ENCODE measurements around the gene GPATCH2L. TPM values are rescaled to one million over a fixed set of nuclear protein-coding genes. Genes with fewer than 3 reads are reported as not detected.

Gene GPATCH2L
- total and polyA plus RNA-seq, 2 donors, result 8.8 to 24.4 TPM

DNA sequence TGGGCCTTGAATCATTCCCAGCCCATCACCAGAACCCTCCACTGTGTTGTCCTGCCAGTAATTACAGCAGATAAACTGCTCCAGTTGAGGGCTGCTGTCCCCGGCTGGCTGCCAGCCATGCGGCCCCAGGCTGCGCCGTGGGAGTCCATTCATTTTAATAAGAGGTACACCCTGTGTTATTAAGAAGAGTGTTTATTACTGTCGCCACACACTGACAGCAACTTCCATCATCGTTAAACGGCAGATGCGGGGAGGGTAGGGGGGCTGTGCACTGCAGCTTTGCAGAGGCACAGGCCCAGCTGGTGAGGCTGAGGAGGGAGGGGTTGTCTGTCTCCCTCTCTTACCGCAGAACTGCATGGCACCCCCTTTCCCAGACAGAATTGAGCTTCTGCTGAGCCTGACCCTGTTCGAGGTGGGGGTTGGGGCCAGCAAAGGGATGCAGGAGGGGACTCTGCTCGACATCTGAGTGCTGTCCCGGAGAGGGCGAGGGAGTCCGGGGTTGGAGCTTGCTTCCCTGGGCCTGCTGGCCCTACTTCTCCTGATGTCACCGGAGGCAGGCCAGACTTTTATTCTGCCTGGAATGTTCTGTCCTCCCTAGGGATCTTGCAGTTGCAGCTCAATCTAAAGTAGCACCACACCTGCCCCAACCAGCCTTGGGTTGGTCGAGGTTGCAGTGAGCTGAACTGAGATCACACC lies 33.8 kb upstream of the GPATCH2L start:
- Histone ChIP-seq H3K36me3 (ENCODE audit: control insufficient read depth in 2 of 2, insufficient read depth in 2 of 2, low read length in 1 of 2) (no peaks in the 10 kb centered on the region), H3K9me3 (ENCODE audit: control insufficient read depth in 2 of 2, insufficient read depth in 1 of 2, low read length in 1 of 2) (no peaks in the 10 kb centered on the region), H3K4me1 (ENCODE audit: control insufficient read depth in 2 of 2, insufficient read depth in 2 of 2, low read length in 2 of 2) (no peaks in the 10 kb centered on the region), H3K27ac (ENCODE audit: low read depth in 1 of 2, low read length in 1 of 2) (no peak overlapping the region), H3K4me3 (ENCODE audit: low read length in 2 of 2) (no peak overlapping the region), H3K27me3 (ENCODE audit: control insufficient read depth in 2 of 2, insufficient read depth in 1 of 2, low read length in 1 of 2) (peaks cover 0 to 4% of the 10 kb centered on the region in 2 donors)
- no peak for DNase-seq (ENCODE audit: low read depth in 6 of 9, low spot score in 9 of 9)
- 82% methylated on average over 16 of the region's 16 CpGs for WGBS

DNA sequence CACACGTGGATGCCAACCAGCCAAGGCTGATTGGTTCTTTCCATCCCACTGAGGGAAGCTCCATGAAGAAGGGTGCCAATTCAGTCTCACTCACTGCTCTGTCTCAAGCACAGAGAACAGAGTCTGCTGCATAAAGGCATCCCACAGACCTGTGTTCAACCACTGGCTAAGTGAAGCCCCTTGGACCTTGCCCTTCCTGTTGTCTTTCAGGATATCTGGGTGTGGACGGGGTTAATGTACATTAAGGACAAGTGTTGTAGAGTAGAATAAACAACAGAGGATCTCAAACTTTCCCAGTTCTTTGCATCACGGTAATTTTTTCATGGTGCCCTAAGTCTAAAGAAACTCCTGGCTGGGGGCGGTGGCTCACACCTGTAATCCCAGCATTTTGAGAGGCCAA lies 33.1 kb upstream of the GPATCH2L start:
- no peaks in the 10 kb centered on the region for H3K36me3 ChIP-seq (ENCODE audit: control insufficient read depth in 2 of 2, insufficient read depth in 2 of 2, low read length in 1 of 2)
- H3K9me3 ChIP-seq (ENCODE audit: control insufficient read depth in 2 of 2, insufficient read depth in 1 of 2, low read length in 1 of 2), result no peaks in the 10 kb centered on the region
- H3K27me3 ChIP-seq (ENCODE audit: control insufficient read depth in 2 of 2, insufficient read depth in 1 of 2, low read length in 1 of 2), result no peaks in the 10 kb centered on the region
- H3K27ac ChIP-seq (ENCODE audit: low read depth in 1 of 2, low read length in 1 of 2), result no peak overlapping the region
- no peaks in the 10 kb centered on the region for H3K4me1 ChIP-seq (ENCODE audit: control insufficient read depth in 2 of 2, insufficient read depth in 2 of 2, low read length in 2 of 2)
- 92% methylated on average over 4 of the region's 4 CpGs for WGBS
- DNase-seq (ENCODE audit: low read depth in 6 of 9, low spot score in 9 of 9), result no peak
- H3K4me3 ChIP-seq (ENCODE audit: low read length in 2 of 2), result no peak overlapping the region

DNA sequence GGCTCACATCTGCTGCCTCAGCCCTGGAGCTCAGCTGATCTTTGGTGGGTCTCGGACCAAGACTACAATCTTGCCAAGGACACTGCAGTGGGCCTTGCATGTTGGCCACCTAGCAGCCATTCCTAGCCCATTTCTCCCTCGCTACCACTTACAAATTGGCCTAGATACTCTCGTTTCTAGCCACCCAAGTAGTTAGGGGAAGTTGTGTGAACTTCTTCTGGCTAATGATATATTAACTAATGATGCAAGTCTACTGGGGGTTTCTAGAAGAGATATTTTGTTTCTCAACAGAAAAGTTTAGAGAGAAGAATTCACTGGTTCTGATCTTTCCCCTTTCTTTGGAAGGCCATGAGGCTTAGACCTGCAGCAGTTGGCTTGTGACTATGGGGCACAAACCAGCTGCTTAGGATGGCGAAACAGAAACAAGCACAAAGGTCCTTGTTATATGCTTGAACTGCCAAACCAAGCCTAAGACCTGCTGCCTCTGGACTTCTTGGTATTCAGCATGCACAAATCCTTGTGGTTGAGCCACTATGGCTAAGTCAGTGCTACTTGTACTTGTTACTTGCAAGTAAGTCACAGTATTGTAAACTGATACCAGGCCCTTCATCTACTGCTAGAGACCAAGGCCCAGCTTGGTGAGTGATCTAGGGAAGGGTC lies 30.5 kb upstream of the GPATCH2L start:
- no peak for DNase-seq (ENCODE audit: low read depth in 6 of 9, low spot score in 9 of 9)
- Histone ChIP-seq H3K9me3 (ENCODE audit: control insufficient read depth in 2 of 2, insufficient read depth in 1 of 2, low read length in 1 of 2) (no peaks in the 10 kb centered on the region), H3K27ac (ENCODE audit: low read depth in 1 of 2, low read length in 1 of 2) (no peak overlapping the region), H3K4me3 (ENCODE audit: low read length in 2 of 2) (no peak overlapping the region), H3K27me3 (ENCODE audit: control insufficient read depth in 2 of 2, insufficient read depth in 1 of 2, low read length in 1 of 2) (no peaks in the 10 kb centered on the region), H3K4me1 (ENCODE audit: control insufficient read depth in 2 of 2, insufficient read depth in 2 of 2, low read length in 2 of 2) (no peaks in the 10 kb centered on the region), H3K36me3 (ENCODE audit: control insufficient read depth in 2 of 2, insufficient read depth in 2 of 2, low read length in 1 of 2) (no peaks in the 10 kb centered on the region)
- 93% methylated on average over 4 of the region's 4 CpGs for WGBS

DNA sequence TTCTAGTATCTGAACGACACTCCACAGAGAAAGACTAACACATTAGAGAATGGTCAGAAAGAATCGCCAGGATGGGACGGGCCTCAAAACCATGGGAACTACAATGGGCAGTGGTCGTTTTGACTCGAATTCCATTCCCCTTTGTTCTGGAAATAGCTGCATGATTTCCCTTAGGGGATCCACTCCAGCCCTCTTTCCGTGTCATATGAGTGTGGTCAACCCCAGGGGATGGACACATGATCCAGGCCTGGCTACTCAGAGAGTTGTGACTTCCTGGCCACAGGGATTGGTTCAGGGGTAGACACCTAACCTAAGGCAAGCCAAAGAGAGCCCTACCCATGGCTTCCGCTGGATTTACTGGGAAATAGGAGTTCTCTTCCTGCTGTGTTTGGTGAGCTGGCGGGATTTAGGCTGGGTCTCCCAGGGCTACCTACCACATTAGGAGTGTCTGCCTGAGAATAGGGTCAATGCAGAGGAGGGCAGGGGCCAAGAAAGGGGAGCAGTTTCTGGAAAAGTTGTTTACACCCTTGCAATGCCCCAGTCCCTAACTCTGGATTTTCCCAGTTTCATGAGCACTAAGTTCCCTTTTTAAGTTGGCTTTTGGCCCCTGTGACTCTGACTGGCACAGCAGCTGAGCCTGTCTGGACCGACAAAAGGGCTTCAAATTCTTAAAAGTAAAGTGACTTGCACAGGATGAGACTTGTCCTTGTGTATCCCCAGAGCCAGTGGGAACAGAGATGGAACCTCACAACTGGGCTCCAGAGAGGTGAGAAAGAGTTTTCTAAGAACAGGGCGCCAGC lies 28.1 kb upstream of the GPATCH2L start:
- no peaks in the 10 kb centered on the region for H3K27me3 ChIP-seq (ENCODE audit: control insufficient read depth in 2 of 2, insufficient read depth in 1 of 2, low read length in 1 of 2)
- DNase-seq (ENCODE audit: low read depth in 6 of 9, low spot score in 9 of 9), result no peak
- no peaks in the 10 kb centered on the region for H3K36me3 ChIP-seq (ENCODE audit: control insufficient read depth in 2 of 2, insufficient read depth in 2 of 2, low read length in 1 of 2)
- no peak overlapping the region for H3K4me3 ChIP-seq (ENCODE audit: low read length in 2 of 2)
- H3K4me1 ChIP-seq (ENCODE audit: control insufficient read depth in 2 of 2, insufficient read depth in 2 of 2, low read length in 2 of 2), result no peaks in the 10 kb centered on the region
- no peaks in the 10 kb centered on the region for H3K9me3 ChIP-seq (ENCODE audit: control insufficient read depth in 2 of 2, insufficient read depth in 1 of 2, low read length in 1 of 2)
- H3K27ac ChIP-seq (ENCODE audit: low read depth in 1 of 2, low read length in 1 of 2), result no peak overlapping the region
- WGBS, result 82% methylated on average over 10 of the region's 10 CpGs

DNA sequence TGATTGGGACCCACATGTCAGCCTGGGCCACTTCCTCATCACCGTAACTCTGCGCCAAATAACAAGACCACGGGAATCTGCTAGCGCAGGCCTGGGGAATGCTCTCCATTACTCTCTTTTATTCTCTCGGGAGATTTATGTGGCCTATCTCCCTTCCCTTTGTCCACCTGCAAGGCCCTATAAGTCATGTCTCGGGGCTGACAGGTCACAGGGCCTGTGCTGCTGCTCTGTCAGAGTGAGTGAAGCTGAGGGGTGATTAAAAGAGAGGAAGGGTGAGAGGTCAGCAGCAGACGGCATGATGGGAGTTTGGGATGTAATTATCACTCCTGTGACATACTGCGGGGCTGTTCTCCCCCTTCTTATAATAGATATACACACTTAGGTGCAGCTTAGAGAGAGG lies 26.2 kb upstream of the GPATCH2L start:
- Histone ChIP-seq H3K27me3 (ENCODE audit: control insufficient read depth in 2 of 2, insufficient read depth in 1 of 2, low read length in 1 of 2) (peaks cover 2 to 7% of the 10 kb centered on the region in 2 donors), H3K4me3 (ENCODE audit: low read length in 2 of 2) (no peak overlapping the region), H3K27ac (ENCODE audit: low read depth in 1 of 2, low read length in 1 of 2) (no peak overlapping the region), H3K9me3 (ENCODE audit: control insufficient read depth in 2 of 2, insufficient read depth in 1 of 2, low read length in 1 of 2) (no peaks in the 10 kb centered on the region), H3K4me1 (ENCODE audit: control insufficient read depth in 2 of 2, insufficient read depth in 2 of 2, low read length in 2 of 2) (no peaks in the 10 kb centered on the region), H3K36me3 (ENCODE audit: control insufficient read depth in 2 of 2, insufficient read depth in 2 of 2, low read length in 1 of 2) (no peaks in the 10 kb centered on the region)
- WGBS, result 87% methylated on average over 8 of the region's 8 CpGs
- no peak for DNase-seq (ENCODE audit: low read depth in 6 of 9, low spot score in 9 of 9)

DNA sequence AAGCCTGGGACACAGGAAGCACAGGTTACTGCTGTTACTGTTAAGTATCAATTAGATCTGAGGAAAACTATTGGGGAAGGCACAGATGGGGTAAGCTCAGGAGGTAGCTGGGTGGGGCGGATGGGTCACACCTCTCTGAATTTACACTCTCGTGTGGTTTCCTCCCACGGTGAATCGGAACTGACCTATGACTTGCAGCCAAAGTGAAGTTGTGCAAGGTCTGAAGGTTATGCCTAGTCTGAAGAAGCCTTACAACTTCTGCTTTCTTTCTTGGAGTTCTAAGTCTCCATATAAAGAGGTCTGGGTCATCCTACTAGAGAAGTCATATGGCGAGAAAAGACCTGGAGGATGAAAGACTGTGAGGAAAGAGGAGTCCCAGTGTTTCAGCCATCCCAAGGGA lies 25.6 kb upstream of the GPATCH2L start:
- DNase-seq (ENCODE audit: low read depth in 6 of 9, low spot score in 9 of 9), result no peak

DNA sequence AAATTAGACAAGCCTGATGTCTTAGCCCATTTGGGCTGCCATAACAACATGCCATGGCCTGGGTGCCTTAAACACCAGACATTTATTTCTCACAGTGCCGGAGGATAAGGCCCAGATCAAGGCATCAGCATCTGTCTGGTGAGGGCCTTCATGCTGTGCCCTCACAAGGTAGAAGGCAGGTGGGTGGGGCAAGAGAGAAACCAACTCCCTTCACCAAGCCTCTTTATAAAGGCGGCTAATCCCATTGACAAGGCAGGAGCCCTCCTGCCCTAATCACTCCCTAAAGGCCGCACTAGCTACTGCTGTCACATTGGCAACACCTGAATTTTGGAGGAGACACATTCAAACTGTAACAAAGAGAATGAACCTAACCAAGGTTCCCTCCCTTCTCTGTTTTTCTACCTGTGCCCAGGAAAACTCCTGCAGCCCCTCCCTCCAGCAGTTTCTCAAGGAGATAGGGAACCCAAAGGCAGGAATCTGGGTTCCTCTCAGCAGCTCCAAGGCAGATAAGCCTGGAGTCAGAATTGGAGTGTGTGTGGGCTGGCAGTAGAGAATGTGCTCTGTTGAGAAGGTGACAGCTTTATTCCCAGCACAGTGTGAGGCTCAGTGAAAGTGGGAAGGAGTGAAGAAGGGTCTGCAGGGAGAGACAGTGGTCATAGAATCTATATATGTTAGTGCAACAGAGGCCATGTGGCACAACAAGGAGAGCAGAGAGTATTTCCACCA lies 21.7 kb upstream of the GPATCH2L start:
- Histone ChIP-seq H3K27me3 (ENCODE audit: control insufficient read depth in 2 of 2, insufficient read depth in 1 of 2, low read length in 1 of 2) (peaks cover 2 to 34% of the 10 kb centered on the region in 2 donors), H3K9me3 (ENCODE audit: control insufficient read depth in 2 of 2, insufficient read depth in 1 of 2, low read length in 1 of 2) (no peaks in the 10 kb centered on the region), H3K4me3 (ENCODE audit: low read length in 2 of 2) (no peak overlapping the region), H3K36me3 (ENCODE audit: control insufficient read depth in 2 of 2, insufficient read depth in 2 of 2, low read length in 1 of 2) (no peaks in the 10 kb centered on the region), H3K4me1 (ENCODE audit: control insufficient read depth in 2 of 2, insufficient read depth in 2 of 2, low read length in 2 of 2) (no peaks in the 10 kb centered on the region), H3K27ac (ENCODE audit: low read depth in 1 of 2, low read length in 1 of 2) (no peak overlapping the region)
- 59% methylated on average over 3 of the region's 3 CpGs for WGBS
- DNase-seq (ENCODE audit: low read depth in 6 of 9, low spot score in 9 of 9), result no peak

More for the DNA sequence above, 25.6 kb upstream of the GPATCH2L start:
- Histone ChIP-seq H3K4me1 (ENCODE audit: control insufficient read depth in 2 of 2, insufficient read depth in 2 of 2, low read length in 2 of 2) (no peaks in the 10 kb centered on the region), H3K27me3 (ENCODE audit: control insufficient read depth in 2 of 2, insufficient read depth in 1 of 2, low read length in 1 of 2) (peaks cover 2 to 13% of the 10 kb centered on the region in 2 donors), H3K9me3 (ENCODE audit: control insufficient read depth in 2 of 2, insufficient read depth in 1 of 2, low read length in 1 of 2) (no peaks in the 10 kb centered on the region), H3K27ac (ENCODE audit: low read depth in 1 of 2, low read length in 1 of 2) (no peak overlapping the region), H3K4me3 (ENCODE audit: low read length in 2 of 2) (no peak overlapping the region), H3K36me3 (ENCODE audit: control insufficient read depth in 2 of 2, insufficient read depth in 2 of 2, low read length in 1 of 2) (no peaks in the 10 kb centered on the region)
- WGBS, result 76% methylated on average over 5 of the region's 5 CpGs

DNA sequence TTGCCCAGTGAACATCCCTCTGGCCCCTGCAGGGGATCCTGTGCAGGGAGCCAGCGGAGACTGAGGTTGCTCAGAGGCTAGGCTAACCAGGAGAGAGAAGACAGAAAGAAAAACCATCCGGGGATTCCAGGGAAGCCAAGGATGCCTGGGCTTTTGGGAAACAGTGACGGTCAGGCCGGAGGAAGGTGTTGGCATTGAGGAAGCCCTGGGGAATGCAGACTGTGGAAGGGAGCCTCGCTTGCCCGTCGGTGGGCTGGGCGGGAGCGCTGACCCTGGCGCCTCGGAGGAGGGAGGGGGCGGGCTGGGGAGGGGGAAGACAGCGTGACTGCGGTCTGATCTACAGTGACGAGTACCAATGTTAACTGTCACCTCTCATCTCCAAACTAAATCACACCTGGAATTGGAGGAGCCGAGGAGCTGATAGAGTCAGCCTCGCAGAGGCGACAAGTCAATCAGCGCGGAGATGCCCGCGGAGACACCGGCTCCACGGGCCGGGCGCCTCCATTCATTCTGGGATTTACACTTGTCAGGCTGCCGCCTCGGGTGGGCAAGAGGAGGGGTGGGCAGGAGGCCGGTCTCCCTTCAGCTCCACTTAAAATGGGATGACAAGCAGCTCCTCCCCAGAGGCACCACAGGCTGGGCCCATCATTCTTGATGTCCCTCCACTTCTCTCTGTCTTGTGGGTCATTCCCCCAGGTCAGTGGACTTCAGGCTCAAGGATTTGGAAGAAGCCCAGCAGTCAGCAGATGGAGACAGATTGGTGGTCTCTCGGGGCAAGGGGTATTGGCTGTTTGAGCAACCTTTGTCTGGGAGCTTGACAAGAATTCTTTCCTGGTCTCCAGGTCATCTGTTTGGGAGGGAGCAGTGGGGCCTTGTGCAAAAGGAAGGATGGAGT lies 20.4 kb upstream of the GPATCH2L start:
- peaks cover 5 to 47% of the 10 kb centered on the region in 2 donors for H3K27me3 ChIP-seq (ENCODE audit: control insufficient read depth in 2 of 2, insufficient read depth in 1 of 2, low read length in 1 of 2)
- no peak overlapping the region for H3K27ac ChIP-seq (ENCODE audit: low read depth in 1 of 2, low read length in 1 of 2)
- 20% methylated on average over 30 of the region's 30 CpGs for WGBS
- DNase-seq (ENCODE audit: low read depth in 6 of 9, low spot score in 9 of 9), result no peak
- H3K4me3 ChIP-seq (ENCODE audit: low read length in 2 of 2), result no peak overlapping the region
- H3K36me3 ChIP-seq (ENCODE audit: control insufficient read depth in 2 of 2, insufficient read depth in 2 of 2, low read length in 1 of 2), result no peaks in the 10 kb centered on the region
- no peaks in the 10 kb centered on the region for H3K9me3 ChIP-seq (ENCODE audit: control insufficient read depth in 2 of 2, insufficient read depth in 1 of 2, low read length in 1 of 2)
- no peaks in the 10 kb centered on the region for H3K4me1 ChIP-seq (ENCODE audit: control insufficient read depth in 2 of 2, insufficient read depth in 2 of 2, low read length in 2 of 2)

Measured in thymus (tissue), 11 donors.